ENCODE measurements around the gene ANKRD33B.
"Not testable (repeated sequence)": the region's sequence is repeated elsewhere in the genome, so short reads cannot be mapped to it uniquely, and the experiment has no call there.

Gene ANKRD33B

DNA sequence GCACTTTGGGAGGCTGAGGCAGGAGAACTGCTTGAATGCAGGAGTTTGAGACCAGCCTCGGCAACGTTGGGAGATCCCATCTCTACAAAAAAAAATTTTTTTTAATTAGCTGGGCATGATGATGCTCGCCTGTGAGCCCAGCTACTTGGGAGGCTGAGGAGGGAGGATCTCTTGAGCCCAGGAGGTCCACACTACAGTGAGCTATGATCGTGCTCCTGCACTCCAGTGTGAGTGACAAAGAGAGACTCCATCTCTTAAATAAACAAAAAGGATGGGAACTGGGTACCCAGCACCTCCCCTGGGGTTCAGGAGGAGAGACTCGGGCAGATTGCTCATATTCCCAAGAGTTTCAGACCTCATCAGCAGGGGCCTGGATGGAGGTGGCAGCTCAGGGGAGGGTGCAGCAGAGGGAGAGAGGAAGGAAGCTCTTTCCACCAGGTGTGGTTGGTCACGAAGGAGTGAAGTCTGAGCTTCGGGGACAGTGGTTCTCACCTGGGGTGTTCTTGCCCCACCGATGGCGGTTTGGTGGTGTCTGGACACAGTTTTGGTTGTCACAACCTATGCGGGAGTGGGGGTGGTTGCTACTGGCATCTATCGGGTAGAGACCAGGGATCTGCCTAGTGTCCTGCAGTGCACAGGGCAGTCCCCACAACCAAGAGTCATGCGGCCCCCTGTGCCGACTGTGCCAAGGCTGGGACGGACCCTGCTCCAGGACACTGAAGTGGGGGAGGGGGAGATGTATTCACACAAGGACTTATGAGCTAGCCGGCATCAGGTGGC, 72.7 kb downstream of the ANKRD33B start:
- no peak for DNase-seq (ENCODE audit: low read depth)

- no peak for DNase-seq (ENCODE audit: low read depth)
These were observed 74.1 kb downstream of the ANKRD33B start for GRCh38 chr5:10637944-10638343.

DNA sequence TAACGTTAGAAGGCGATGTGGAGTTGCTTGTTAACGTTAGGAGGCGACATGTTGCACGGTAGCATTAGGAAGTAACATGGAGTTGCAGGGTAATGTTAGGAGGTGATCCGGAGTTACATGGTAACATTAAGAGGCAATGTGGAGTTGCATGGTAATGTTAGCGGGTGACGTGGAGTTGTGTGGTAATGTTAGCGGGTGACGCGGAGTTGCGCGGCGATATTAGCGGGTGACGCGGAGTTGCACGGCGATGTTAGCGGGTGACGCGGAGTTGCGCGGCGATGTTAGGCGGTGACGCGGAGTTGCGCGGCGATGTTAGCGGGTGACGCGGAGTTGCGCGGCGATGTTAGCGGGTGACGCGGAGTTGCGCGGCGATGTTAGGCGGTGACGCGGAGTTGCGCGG, 74.9 kb downstream of the ANKRD33B start:
- DNase-seq (ENCODE audit: low read depth): not testable (repeated sequence)

DNA sequence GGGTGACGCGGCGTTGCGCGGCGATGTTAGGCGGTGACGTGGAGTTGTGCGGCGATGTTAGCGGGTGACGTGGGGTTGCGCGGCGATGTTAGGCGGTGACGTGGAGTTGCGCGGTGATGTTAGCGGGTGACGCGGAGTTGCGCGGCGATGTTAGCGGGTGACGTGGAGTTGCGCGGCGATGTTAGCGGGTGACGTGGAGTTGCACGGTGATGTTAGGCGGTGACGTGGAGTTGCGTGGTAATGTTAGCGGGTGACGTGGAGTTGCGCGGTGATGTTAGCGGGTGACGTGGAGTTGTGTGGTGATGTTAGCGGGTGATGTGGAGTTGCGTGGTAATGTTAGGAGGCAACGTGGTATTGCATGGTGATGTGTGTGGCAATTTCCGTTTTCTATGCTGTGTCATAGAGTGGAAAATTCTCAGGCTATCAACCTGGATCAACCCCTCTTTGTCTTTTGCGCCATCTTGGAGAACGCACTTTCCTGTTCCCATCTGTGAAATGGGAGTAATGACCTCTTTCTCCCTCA, 76.0 kb downstream of the ANKRD33B start:
- DNase-seq (ENCODE audit: low read depth): no peak

DNA sequence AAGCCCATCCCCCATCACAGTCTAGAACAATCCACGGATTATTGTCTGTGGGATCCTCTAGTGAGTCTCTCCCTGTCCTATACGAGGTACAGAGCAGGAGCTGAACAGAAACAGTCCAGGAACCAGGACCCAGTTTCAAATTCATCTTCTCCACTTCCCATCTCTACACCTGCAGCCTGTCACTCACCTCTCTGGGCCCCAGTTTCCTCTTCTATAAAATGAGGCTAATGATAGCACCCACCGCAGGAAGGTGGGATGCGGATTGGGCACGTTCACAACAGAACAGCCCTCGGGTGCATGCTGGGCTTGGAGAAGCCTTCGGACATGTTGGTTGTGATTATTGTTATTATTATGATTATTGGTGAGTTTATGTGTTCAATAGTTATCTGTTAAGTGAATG, 78.5 kb downstream of the ANKRD33B start:
- no peak for DNase-seq (ENCODE audit: low read depth)

DNA sequence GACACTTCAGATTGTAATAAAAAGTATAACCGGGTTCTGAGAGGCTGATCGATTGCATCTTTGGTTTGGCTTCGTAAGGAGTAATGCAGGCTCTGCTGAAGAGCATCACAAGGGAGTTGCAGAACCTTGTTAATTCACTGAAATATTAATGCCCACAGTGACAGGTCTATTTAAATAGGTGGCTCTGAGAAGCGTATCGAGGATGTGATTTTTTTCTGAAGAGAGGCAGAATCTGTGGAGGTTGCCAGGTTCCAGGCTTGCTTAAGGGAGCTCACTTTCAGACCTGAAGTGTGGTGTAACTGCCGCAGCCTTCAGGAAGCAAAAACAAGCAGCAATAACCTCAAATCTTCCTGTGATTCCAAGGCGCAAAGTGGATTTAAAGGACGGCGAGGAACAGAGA, 80.3 kb downstream of the ANKRD33B start:
- no peak for DNase-seq (ENCODE audit: low read depth)

DNA sequence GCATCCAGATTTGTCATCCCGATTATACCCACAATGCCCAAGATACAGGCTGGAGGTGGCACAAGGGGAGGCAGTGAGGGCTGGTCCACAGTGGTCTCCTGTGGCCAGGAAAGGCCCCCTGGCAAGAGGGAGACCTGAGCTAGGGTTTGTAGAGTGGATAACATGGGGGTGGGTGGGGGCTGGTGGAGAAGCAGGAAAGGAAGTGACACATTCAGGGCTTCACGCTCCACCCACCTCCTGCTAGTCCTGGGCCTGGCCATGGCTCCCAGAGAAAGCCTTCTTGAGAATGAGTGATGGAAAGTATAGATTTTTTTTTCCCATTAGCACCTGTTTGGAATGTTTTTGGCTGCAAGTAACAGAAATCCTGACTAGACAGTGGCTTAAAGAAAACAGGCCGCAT, 81.3 kb downstream of the ANKRD33B start:
- DNase-seq (ENCODE audit: low read depth): no peak

GRCh38 chr5:10645671-10646070, 81.8 kb downstream of the ANKRD33B start:
- no peak for DNase-seq (ENCODE audit: low read depth)

- no peak for DNase-seq (ENCODE audit: low read depth)
These were observed 83.8 kb downstream of the ANKRD33B start for GRCh38 chr5:10647640-10648039.

DNA sequence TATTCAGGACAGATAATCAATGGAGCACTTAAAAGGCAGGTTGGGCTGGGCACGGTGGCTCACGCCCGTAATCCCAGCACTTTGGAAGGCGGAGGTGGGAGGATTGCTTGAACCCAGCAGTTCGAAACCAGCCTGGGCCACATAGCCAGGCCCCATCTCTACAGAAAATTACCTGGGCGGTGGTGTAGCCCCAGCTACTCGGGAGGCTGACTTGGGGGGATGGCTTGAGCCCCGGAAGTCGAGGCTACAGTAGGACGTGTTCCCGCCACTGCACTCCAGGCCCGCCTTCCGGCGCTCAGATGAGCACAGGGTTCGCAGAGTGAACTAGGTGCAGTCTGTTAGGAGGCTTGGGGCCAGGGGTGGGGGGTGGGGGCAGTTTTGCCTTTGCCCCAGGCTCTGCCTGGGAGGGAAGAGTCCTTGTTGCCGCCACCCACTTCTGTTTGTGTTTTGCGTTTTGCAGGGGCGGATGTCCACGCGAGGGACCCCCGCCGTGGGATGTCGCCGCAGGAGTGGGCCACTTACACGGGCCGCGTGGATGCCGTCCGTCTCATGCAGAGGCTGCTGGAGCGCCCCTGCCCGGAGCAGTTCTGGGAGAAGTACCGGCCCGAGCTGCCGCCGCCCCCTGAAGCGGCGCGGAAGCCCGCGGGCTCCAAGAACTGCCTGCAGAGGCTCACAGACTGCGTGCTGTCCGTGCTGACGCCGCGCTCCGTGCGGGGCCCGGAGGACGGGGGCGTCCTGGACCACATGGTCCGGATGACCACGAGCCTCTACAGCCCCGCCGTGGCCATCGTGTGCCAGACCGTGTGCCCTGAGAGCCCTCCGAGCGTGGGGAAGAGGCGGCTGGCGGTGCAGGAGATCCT, 85.2 kb downstream of the ANKRD33B start:
- no peak for DNase-seq (ENCODE audit: low read depth)

DNA sequence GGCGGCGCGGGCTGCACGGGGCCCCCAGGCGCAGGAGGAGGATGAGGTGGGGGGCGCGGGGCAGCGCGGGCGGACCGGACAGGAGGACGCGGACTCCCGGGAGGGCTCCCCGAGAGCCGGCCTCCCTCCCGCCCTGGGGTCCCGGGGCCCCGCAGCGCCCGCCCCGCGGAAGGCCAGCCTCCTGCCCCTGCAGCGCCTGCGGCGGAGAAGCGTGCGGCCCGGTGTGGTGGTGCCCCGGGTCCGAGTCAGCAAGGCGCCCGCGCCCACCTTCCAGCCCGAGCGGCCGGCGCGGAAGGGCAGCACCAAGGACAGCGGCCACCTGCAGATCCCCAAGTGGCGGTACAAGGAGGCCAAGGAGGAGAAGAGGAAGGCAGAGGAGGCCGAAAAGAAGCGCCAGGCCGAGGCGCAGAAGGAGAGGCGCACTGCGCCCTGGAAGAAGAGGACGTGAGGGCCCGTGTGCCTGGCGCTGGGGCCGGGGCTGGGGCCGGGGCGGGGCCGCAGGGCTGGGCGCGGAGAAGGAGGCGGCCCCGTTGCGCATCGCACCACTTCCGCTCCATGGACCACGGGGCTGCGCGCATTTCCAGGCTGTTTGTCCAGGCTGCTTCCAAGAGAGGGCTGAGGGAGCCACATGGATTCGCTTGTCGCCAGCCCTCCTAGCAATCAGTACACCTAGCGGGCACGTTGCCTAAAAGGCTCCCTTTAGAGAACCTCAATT, 86.0 kb downstream of the ANKRD33B start:
- no peak for DNase-seq (ENCODE audit: low read depth)

- DNase-seq (ENCODE audit: low read depth): no peak
These were observed 88.3 kb downstream of the ANKRD33B start for GRCh38 chr5:10652151-10652550.

DNA sequence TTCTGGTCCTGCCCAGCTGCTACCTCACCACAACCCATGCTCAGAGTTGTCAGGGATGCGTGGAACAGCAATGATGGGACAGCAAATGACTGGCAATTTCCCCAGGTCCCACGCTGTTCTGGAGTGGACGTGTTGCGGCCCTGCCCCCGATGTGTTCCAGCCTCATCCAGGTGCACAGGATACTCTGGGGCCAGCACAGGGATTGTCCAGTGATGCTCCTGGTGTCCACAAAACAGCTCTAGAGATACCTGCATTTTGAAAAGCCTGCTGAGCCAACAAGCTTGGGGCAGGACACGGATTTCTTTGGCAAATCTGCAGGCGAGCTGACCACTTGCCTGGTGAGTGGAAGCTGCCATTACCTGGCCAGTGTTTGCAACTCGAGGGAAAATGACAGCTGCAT, 88.7 kb downstream of the ANKRD33B start:
- no peak for DNase-seq (ENCODE audit: low read depth)

GRCh38 chr5:10653043-10653442, 89.2 kb downstream of the ANKRD33B start:
- no peak for DNase-seq (ENCODE audit: low read depth)

DNA sequence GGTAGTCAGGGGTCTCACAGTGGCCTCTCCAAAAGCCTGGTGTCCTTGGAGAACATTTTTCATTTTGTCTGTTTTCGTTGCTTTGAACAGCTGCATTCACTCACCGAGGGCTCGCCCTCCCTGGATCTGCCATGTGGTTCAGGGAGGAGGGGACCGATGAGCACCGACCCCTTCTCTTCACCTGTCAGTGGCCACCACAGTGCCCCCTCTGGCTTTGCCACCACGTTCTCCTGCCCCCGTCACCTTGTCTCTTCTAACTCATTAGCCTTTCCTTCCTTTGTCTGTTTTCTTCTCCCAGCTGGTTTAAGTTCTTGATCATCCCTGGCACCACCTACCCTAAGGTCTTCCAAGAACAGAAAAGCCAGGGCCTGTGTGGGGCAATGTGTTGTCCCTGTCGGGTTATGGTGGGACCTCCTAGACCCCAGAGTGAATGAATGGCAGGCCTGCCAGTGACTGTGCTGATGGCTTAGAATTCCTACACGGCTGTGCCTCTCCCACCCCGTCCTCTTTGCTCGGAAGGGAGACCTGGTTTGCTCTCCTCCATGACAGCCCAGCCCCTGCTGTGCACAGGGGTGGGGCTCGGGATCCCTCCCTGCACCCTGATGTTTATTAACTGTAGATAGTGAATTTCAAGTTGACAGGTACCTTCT, 90.0 kb downstream of the ANKRD33B start:
- DNase-seq (ENCODE audit: low read depth): no peak

DNA sequence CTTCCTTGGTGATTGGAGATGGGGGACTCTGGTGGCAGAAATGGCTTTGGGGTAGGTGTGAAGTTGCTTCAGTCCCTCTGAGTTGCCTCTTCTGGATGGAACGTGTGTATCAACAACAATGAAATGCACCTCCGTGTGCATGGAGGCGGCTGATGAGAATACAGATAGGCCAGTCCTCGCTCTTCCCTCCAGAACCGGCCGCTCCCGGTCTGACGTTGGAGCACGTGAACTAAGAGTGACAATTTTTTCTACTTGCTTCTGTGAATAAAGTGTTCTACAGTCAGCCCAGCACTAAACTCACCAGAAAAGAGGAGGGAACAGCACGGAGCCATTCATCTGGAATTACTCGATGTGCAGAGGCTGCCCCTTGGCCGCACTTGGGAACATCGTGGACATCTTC, 90.7 kb downstream of the ANKRD33B start:
- no peak for DNase-seq (ENCODE audit: low read depth)

DNA sequence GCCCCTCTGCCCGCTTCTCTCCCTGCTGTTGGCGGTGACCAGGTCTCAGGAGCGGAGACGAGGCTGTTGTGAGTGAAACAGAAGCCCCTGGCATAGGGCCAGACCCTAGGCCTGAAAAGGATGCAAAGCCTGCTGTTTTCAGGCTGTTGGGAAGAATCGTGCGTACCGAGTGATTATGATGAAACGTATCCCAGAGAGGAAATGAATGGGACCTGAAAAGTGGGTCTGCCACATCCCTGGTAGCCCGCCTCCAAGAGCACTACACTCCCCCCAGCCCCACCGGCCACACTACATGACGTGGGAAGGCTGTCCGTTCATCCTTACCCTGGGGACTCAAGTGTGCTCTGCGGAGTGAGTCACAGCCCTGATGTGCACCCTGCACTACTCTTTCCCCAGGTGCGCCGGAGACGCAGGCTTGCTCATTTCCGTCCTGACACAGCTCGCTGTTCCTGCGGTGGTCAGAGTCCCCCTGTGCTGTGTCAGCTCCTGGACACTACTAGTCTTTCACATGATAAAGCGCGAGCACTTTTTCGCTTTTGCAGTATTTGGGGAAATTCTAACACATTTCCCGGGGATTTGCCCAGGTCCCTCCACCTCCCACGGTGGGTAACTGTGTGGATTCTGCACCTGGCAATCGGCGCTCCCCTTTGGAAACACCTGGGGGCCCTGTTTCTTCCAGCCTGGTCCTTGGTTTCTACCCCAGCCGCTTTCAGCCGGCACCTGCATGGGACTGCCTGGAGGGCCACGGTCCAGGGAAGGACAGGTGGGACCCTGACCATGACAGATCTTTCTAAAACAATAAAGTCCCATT, 91.5 kb downstream of the ANKRD33B start:
- DNase-seq (ENCODE audit: low read depth): no peak

DNA sequence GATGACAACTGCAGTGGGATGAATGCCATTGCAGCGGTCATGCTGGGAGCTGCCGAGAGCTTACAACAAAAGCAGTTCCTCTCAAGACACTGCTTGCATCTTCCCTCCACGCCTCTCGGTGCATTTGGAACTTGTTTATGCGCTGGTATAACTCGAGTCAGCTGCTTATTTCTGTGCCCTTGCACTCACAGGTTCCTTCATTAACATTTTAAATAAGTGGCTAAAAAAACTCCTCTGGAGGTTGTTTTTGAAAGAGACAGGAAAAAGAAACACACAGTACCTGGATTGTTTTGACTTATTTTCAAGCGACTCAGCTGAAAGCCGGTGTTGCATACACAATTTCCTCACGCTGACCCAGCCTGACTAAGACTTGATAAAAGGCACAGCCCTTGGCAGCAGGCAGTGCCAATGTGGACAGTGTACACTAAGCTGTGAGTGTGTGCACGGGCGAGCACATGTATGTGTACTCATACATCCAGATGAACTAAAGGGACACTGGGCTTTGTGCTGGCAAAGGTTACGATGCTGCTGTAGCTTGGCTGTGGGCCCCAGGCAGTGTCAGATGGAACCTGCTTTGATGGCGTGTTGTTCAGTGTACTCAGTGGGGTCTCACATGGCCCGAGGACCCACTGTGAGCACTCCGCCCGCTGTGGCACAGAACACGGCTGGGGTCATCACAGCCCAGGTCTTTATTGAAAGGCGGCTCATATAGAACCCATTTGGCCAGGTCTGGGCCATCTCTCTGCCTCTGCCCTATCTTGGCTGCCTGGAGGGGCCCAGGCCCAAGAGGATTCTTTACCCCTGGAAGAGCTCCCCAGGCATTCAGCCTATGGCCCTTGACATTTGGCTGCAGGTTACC, 92.3 kb downstream of the ANKRD33B start:
- no peak for DNase-seq (ENCODE audit: low read depth)

GRCh38 chr5:10658265-10658664, 94.4 kb downstream of the ANKRD33B start:
- no peak for DNase-seq (ENCODE audit: low read depth)

DNA sequence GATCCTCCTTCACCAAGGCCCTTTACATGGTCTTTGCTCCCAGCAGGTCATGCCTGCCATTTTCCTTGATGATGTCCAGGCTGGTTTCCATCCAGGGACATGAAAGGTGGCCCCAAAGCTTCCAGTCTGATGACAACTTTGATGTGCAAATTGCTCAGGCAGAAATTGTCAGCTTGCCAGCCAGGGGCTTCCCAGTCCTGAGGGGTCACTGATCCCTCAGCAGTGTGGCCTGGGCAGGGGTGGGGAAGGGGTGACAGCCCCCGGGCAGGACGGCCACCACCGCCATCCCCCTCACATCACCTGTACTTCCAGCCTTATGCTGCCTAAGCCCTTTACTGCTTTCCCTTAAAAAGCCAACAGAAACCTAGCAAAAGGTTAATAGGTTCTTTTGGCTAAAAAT, 96.3 kb downstream of the ANKRD33B start:
- no peak for DNase-seq (ENCODE audit: low read depth)

Data from stimulated activated CD8-positive, alpha-beta memory T cell treated with anti-CD3 and anti-CD28 coated beads, Interleukin-15, amount 100 ng/mL, for 1 hour (primary cell).